ENCODE measurements around the gene SALL4. TPM values are rescaled to one million over a fixed set of nuclear protein-coding genes. Genes with fewer than 3 reads are reported as not detected.

SALL4 gene
- total and polyA plus RNA-seq, 2 donors (not counting 3 experiments of a cell fraction or from before 2014, with no cell fraction given) = 1.3 to 1.9 TPM

- POLR2A ChIA-PET = no interaction called here
- dilution Hi-C loops (cut with MboI; ENCODE audit: extremely low pct_ligation_motif_present, low sequenced_read_pairs) (no loop called here), intact Hi-C loops (cut with micrococcal nuclease) (no loop called here)
- CTCF ChIA-PET = no interaction called here
- Histone ChIP-seq H3K9me1 (replicated peaks; ENCODE audit: control insufficient read depth, extremely low read depth, insufficient read depth, low read length) (no peaks in the 10 kb centered on the region), H3K4me1 (ENCODE audit: control insufficient read depth, extremely low read depth, insufficient read depth, low read length) (no peaks in the 10 kb centered on the region), H3K79me2 (ENCODE audit: control insufficient read depth, insufficient read depth, low read length) (peaks cover 4% of the 10 kb centered on the region), H3K27ac (ENCODE audit: insufficient read depth, low read depth, low read length) (no peak overlapping the region), H3K9ac (replicated peaks; ENCODE audit: extremely low read depth, insufficient read depth, low read length) (no peak overlapping the region), H3K4me3 (replicated peaks in 1 of 3; ENCODE audit: insufficient read depth in 1 of 3, low read depth in 1 of 3, low read length in 3 of 3) (no peak overlapping the region), H3K27me3 (ENCODE audit: control insufficient read depth in 2 of 2, insufficient read depth in 2 of 2, low read length in 2 of 2) (no peaks in the 10 kb centered on the region), H3K9me3 (replicated peaks; ENCODE audit: control insufficient read depth, insufficient read depth, low read length) (no peaks in the 10 kb centered on the region), H2AFZ (ENCODE audit: low read depth, low read length) (no peak overlapping the region), H4K20me1 (replicated peaks; ENCODE audit: control insufficient read depth, extremely low read depth, insufficient read depth, low read length) (no peaks in the 10 kb centered on the region), H3K4me2 (ENCODE audit: insufficient read depth, low read length) (no peak overlapping the region), H3K36me3 (ENCODE audit: control insufficient read depth in 2 of 2, extremely low read depth in 1 of 2, insufficient read depth in 2 of 2, low read length in 2 of 2) (no peaks in the 10 kb centered on the region)
- FAIRE-seq (no peak), DNase-seq (ENCODE audit: low read depth, low spot score) (no peak)
- BruUV-seq (replicated peaks) = no TSS peak
- TF ChIP-seq EZH2 (IDR thresholded peaks at IDR 0.05; ENCODE audit: borderline replicate concordance, low read depth, low read length, severe bottlenecking) = no peak
- TF ChIP-seq MYC (IDR thresholded peaks at IDR 0.05; ENCODE audit: low read depth, low read length) = no peak
- no peak for TF ChIP-seq GATA2 (IDR thresholded peaks at IDR 0.05; ENCODE audit: insufficient read depth, insufficient read length, low read depth, low read length)
- TF ChIP-seq POLR2AphosphoS5 (IDR thresholded peaks at IDR 0.05; ENCODE audit: insufficient read depth, low read depth, low read length) = no peak
- TF ChIP-seq FOS (IDR thresholded peaks at IDR 0.05; ENCODE audit: borderline replicate concordance, insufficient read depth, low read length) = no peak
- TF ChIP-seq, protein P1, sequence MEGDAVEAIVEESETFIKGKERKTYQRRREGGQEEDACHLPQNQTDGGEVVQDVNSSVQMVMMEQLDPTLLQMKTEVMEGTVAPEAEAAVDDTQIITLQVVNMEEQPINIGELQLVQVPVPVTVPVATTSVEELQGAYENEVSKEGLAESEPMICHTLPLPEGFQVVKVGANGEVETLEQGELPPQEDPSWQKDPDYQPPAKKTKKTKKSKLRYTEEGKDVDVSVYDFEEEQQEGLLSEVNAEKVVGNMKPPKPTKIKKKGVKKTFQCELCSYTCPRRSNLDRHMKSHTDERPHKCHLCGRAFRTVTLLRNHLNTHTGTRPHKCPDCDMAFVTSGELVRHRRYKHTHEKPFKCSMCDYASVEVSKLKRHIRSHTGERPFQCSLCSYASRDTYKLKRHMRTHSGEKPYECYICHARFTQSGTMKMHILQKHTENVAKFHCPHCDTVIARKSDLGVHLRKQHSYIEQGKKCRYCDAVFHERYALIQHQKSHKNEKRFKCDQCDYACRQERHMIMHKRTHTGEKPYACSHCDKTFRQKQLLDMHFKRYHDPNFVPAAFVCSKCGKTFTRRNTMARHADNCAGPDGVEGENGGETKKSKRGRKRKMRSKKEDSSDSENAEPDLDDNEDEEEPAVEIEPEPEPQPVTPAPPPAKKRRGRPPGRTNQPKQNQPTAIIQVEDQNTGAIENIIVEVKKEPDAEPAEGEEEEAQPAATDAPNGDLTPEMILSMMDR (IDR thresholded peaks at IDR 0.05; ENCODE audit: extremely low read depth in 1 of 2, insufficient read depth in 1 of 2, low read depth in 1 of 2, low read length in 2 of 2) = no peak
- no peak for TF ChIP-seq MAX (IDR thresholded peaks at IDR 0.05; ENCODE audit: insufficient read depth, insufficient read length)
- TF ChIP-seq POLR2A (IDR thresholded peaks at IDR 0.05; ENCODE audit: low read depth, low read length) = no peak
- TF ChIP-seq JUN (IDR thresholded peaks at IDR 0.05; ENCODE audit: borderline replicate concordance, insufficient read depth, insufficient read length, low read depth) = no peak
Measured at GRCh38 chr20:51736947-51737346, 65.4 kb downstream of the SALL4 start.

All from endothelial cell of umbilical vein (primary cell).